DND-41 (cell line): ENCODE data around the gene CLIP3.

Experiments used
- EZH2 ChIP-seq: IDR thresholded peaks from 3 replicates; pipeline ENCODE4 v1.6.1; 2012; ENCODE audit warnings: borderline replicate concordance, low read depth, mild to moderate bottlenecking, moderate library complexity, low read length, inconsistent platforms; ENCODE audit not compliant: severe bottlenecking
- TF ChIP-seq, protein P1 (sequence below): IDR thresholded peaks from 2 replicates; pipeline ENCODE4 v1.5.1; 2012; ENCODE audit warnings: borderline replicate concordance, low read length, moderate library complexity, mild to moderate bottlenecking; ENCODE audit not compliant: poor library complexity, severe bottlenecking; ENCODE audit errors: extremely low read depth

- TF ChIP-seq, protein P1, sequence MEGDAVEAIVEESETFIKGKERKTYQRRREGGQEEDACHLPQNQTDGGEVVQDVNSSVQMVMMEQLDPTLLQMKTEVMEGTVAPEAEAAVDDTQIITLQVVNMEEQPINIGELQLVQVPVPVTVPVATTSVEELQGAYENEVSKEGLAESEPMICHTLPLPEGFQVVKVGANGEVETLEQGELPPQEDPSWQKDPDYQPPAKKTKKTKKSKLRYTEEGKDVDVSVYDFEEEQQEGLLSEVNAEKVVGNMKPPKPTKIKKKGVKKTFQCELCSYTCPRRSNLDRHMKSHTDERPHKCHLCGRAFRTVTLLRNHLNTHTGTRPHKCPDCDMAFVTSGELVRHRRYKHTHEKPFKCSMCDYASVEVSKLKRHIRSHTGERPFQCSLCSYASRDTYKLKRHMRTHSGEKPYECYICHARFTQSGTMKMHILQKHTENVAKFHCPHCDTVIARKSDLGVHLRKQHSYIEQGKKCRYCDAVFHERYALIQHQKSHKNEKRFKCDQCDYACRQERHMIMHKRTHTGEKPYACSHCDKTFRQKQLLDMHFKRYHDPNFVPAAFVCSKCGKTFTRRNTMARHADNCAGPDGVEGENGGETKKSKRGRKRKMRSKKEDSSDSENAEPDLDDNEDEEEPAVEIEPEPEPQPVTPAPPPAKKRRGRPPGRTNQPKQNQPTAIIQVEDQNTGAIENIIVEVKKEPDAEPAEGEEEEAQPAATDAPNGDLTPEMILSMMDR: no peak
- no peak for TF ChIP-seq EZH2
These were observed 35.9 kb downstream of the CLIP3 start for GRCh38 chr19:35996777-35997176.
